VCaP (cell line): ENCODE results near the gene COL18A1.

Experiments used
- H3K27ac ChIP-seq: fragments of 450-650 bp; 2 replicates; pipeline ENCODE4 v1.5.1; 2017
- TF ChIP-seq, protein P1 (sequence below): fragments of 450-650 bp; conservative IDR thresholded peaks from 2 replicates; pipeline ENCODE4 v1.5.1; 2017; ENCODE audit warnings: mild to moderate bottlenecking, moderate library complexity

The COL18A1 gene

GRCh38 chr21:45453308-45453950, 48.5 kb downstream of the COL18A1 start:
- H3K27ac ChIP-seq: no peak overlapping the region
- TF ChIP-seq, protein P1, sequence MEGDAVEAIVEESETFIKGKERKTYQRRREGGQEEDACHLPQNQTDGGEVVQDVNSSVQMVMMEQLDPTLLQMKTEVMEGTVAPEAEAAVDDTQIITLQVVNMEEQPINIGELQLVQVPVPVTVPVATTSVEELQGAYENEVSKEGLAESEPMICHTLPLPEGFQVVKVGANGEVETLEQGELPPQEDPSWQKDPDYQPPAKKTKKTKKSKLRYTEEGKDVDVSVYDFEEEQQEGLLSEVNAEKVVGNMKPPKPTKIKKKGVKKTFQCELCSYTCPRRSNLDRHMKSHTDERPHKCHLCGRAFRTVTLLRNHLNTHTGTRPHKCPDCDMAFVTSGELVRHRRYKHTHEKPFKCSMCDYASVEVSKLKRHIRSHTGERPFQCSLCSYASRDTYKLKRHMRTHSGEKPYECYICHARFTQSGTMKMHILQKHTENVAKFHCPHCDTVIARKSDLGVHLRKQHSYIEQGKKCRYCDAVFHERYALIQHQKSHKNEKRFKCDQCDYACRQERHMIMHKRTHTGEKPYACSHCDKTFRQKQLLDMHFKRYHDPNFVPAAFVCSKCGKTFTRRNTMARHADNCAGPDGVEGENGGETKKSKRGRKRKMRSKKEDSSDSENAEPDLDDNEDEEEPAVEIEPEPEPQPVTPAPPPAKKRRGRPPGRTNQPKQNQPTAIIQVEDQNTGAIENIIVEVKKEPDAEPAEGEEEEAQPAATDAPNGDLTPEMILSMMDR: no peak

- TF ChIP-seq, protein P1: no peak
- peak overlapping the region; percentile 81 for H3K27ac ChIP-seq
These were observed 49.3 kb downstream of the COL18A1 start for GRCh38 chr21:45454060-45454925.

GRCh38 chr21:45454926-45455673, 50.1 kb downstream of the COL18A1 start:
- peak overlapping the region; percentile 81 for H3K27ac ChIP-seq
- TF ChIP-seq, protein P1: no peak

GRCh38 chr21:45455674-45456583, 51.0 kb downstream of the COL18A1 start:
- peak overlapping the region; percentile 81 for H3K27ac ChIP-seq
- TF ChIP-seq, protein P1: no peak

DNA sequence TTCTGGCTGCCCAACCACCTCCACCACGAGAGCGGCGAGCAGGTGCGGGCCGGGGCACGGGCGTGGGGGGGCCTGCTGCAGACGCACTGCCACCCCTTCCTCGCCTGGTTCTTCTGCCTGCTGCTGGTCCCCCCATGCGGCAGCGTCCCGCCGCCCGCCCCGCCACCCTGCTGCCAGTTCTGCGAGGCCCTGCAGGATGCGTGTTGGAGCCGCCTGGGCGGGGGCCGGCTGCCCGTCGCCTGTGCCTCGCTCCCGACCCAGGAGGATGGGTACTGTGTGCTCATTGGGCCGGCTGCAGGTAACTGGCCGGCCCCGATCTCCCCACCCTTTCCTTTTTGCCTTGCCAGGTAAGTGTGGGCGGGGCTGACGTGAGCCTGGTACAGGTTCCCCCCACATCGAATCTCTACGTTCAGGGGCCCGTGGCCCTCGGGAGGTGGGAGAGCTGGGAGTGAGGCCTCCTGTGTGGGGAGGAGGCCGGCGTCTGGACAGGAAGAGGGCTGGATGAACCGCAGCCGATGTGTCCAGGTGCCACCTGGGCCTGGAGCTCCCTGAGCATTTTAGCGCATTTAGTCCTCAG, 51.7 kb downstream of the COL18A1 start:
- TF ChIP-seq, protein P1: no peak
- peak overlapping the region; percentile 81 for H3K27ac ChIP-seq

GRCh38 chr21:45457161-45457831, 52.3 kb downstream of the COL18A1 start:
- TF ChIP-seq, protein P1: no peak
- no peak overlapping the region; the same call in 1 of the 2 replicates for H3K27ac ChIP-seq
